Stimulated activated naive CD4-positive, alpha-beta T cell (primary cell): ENCODE results near the gene QTRT2.

Experiments
- DNase-seq, 6 experiments: peaks; one replicate each; lab custom pipeline; 2025; lab: John Stamatoyannopoulos, UW

Gene QTRT2

DNA sequence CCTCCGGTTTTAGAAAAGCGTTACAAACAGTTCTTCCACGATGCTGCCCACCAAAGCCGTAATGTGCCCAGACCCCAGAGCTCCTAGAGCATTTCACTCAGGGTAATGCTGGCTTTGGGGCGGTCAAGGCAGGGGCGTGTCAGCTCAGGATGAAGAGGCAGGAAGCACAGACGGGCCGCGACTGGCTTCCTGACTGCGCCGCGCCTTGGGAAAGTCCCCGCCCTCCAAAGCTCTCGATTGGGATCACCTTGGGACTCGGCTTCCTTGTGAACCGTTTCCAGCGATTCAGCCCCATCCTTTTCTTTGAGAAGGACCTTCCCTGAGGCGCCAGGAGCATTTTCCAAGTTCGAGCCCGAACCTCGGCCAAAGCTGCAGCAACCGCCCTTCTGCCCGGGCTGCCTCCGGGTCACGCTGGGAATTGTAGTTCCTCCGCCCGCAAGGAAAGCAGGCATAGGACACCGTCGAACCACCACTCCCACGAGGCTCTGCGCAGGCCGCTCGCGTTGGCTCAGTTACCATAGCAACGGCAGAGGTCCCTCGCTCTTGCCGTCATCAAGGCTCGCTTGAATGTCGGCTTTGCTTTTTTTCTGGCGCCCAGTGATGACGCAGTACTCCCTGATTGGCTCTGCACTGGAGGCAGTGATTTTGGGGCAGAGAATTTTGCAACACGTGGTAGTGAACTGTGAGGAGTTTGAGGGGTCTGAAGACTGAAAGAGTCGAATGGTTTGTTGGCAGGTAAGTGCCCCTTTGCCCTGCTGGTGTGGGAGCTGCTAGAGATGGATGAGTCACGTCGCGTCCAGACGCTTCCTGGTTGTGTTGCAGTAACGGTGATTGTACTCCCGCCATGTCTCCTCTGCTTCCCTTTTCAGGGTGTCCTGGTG, at the start of gene QTRT2, which contains the start of gene CCDC191:
Gene QTRT2, plus strand, starts transcription at position 608 of the 881 bp plus-strand sequence. CDS start 8,521 bp downstream, outside the sequence.
Gene CCDC191, minus strand, starts transcription at position 397 of the 881 bp plus-strand sequence. Its CDS starts 60 bp downstream, at position 337.
- DNase-seq: peak; percentile 93 to 99 (median 98)

- no peak for DNase-seq
Measured at GRCh38 chr3:114011059-114011797, 45.3 kb upstream of the QTRT2 start.

DNA sequence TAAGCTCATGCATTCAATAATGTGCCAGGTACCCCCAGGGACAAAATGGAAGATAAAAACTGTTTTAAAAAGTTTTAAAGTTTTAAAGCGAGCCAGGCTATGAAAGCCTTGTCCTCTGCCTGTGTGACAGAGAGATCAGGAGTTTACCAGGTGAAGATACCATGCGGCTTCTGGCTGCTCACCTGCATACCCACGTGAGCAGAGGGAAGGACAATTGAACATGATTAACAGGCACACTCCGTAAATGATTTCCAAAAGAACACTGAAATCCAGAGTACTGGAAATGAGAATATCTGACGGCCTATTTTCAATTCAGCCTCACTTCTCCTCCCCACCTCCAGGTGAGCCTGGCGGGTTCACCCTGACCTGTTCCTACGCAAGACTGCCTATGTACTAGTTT, 42.3 kb upstream of the QTRT2 start:
- DNase-seq: no peak

DNA sequence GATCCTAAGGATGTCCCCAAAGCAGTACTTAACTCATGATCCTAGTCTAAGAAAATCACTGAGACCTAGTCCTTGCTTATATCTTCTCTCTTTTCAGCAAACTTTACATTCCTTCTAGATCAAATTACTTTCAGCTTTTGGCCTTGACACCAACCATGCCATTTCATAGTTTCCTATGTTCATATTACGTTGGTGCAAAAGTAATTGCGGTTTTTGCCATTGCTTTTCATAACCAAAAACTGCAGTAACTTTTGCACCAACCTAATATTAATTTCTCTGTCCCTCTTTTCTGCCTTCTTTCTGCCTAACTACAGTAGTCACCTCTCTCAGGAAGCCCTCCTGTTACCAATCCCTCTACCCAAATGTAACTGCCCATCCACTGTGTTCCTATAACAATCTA, 37.1 kb upstream of the QTRT2 start:
- no peak for DNase-seq

DNA sequence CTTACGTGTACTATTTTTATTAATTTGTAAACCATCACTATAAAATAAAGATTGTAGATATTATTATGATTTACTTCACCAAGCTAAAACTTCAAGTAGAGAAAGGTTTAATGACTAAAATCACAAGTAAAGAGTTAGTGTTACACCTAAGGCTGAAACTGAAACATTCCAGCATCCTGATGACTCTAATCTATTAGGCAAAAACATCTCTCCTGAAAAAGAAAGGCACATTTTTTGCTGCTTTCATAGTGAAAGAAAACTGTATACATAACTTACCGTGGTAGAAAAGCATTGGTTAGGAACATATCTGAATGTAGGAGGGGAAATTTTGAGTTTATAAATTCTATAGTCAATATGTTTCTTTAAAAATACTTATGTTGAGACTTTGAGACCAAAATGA, 35.6 kb upstream of the QTRT2 start:
- no peak for DNase-seq

- no peak for DNase-seq
Measured at GRCh38 chr3:114022145-114022802, 34.3 kb upstream of the QTRT2 start.

GRCh38 chr3:114025451-114025850, 31.1 kb upstream of the QTRT2 start:
- no peak for DNase-seq

GRCh38 chr3:114026331-114026730, 30.2 kb upstream of the QTRT2 start:
- DNase-seq: no peak

- DNase-seq: no peak
Measured at GRCh38 chr3:114033721-114034120, 22.8 kb upstream of the QTRT2 start.

DNA sequence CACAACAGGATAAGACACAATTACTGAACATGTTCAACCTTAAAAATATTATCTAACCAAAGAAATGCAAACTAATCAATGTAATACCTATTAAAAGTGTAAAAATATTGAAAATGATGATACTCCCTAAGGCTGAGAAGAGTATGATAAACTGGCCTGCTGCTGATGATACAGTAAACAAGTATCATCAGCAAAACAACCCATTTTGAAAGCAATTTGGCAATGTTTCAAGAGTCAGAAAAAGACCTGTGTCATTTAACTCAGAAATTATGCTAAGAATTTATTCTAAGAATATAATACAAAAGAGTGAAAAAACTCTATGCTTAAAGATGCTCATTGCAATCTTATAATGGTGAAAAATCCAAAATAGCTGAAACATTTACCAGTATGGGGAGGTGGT, 22.3 kb upstream of the QTRT2 start:
- DNase-seq: no peak

- DNase-seq: no peak
Measured at GRCh38 chr3:114034787-114035545, 21.6 kb upstream of the QTRT2 start.

GRCh38 chr3:114035896-114036295, 20.6 kb upstream of the QTRT2 start:
- no peak for DNase-seq

DNA sequence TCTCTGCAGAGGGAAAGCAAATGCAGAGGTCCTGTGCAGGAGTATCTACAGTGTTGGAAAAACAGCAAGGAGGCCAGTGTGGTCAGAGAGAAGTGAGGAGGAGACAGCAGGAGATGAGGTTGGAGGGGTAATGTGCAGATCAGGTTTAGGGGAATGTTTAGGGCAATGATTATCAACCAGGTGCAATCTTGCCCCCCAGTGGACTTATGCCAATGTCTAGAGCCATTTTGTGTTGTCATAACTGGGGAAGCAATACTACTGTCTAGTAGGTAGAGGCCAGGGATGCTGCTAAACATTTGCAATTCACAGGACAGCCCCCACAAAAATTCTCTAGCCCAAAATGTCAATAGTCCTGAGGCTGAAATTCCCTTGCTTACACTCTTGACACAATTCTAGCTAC, 13.3 kb upstream of the QTRT2 start:
- DNase-seq: no peak

- no peak for DNase-seq
Measured at GRCh38 chr3:114052216-114052615, 4.3 kb upstream of the QTRT2 start.

DNA sequence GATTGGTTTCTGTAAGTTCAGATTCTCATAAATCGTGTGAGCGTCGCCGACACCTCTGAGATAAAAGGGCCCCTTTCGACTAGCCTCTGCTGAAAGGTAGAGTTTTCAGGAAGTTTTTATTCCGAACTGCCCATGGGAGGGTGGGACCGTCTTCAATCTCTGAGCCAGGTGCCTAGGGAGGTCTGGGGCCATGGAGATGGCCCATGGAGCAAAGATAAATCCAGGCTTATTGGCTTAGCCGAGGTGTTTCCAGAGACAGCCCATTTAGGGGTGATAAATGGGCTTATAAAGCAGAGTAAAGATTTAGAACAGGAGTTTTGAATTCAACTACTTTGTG, 442 bp downstream of the QTRT2 start:
- DNase-seq: no peak

- no peak for DNase-seq
Measured at GRCh38 chr3:114058646-114059045, 2.1 kb downstream of the QTRT2 start.

- no peak for DNase-seq
Measured at GRCh38 chr3:114060906-114061655, 4.5 kb downstream of the QTRT2 start.

- no peak for DNase-seq
Measured at GRCh38 chr3:114067804-114068203, 11.3 kb downstream of the QTRT2 start.

- no peak for DNase-seq
Measured at GRCh38 chr3:114068336-114068735, 11.8 kb downstream of the QTRT2 start.

DNA sequence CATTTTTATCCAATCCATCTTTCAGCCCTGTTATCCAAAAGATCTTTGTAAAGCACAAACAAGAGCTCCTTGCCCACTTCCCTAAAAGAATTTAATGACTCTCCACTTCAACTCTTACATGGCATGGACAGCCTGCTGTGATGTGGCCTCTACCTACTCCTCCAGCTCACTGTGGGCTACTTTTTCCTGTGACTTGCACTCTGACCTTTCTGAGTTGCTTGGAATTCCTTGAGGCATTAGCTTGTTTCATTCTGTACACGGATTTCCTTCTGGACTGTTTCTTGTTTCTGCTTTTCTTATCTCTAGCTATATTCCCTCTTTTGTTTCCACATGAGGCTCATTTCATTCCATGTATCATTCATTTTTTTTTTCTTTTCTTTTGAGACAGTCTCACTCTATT, 15.2 kb downstream of the QTRT2 start:
- no peak for DNase-seq

DNA sequence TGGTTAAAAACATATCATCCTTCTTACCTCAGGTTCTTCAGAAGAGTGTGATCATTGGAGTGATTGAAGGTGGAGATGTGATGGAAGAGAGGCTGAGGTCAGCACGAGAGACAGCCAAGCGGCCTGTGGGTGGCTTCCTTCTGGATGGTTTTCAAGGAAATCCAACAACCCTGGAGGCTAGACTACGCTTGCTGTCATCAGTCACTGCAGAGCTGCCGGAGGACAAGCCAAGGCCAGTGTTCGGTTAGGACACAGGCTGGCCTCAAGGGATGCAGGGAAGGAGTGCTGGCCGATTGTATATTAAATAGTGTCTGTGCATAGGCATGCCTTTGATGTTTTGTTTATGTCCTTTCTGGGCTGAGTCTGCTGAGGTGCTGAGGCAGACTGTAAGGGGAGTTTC, 20.2 kb downstream of the QTRT2 start:
- no peak for DNase-seq
